A673 (cell line): ENCODE results near the gene NUDT14. TPM values are rescaled to one million over a fixed set of nuclear protein-coding genes. Genes with fewer than 3 reads are reported as not detected.

Source experiments
- BruUV-seq: library from RNA; stranded (reverse); fragments of 400-500 nt; replicated peaks from 2 replicates; lab custom pipeline; 2021; lab: Mats Ljungman, UMichigan
- CTCF ChIA-PET: fragments of 300-600 bp; sonication (Branson Sonifier 250); formaldehyde crosslinking; loops from one replicate; lab custom pipeline; 2022; ENCODE audit warnings: antibody characterized with exemption; lab: Charles Lee
- POLR2A ChIA-PET: fragments of 300-600 bp; sonication (Branson Sonifier 250); formaldehyde crosslinking; loops from one replicate; lab custom pipeline; 2022; ENCODE audit warnings: antibody characterized with exemption; ENCODE audit not compliant: low non-redundant PET; lab: Charles Lee
- DNase-seq: peaks from one replicate; pipeline ENCODE4 v3.0.0-alpha.2; 2015; ENCODE audit warnings: low spot score
- H3K27ac ChIP-seq: fragments of 200-600 bp; sonication (generic); 2 replicates; pipeline ENCODE4 v1.5.1; 2016; ENCODE audit warnings: mixed run types, low read depth, mild to moderate bottlenecking, mixed read lengths, antibody characterized with exemption, low read length; ENCODE audit not compliant: poor library complexity, severe bottlenecking
- H3K27me3 ChIP-seq: fragments of 200-600 bp; sonication (generic); replicated peaks from 2 replicates; pipeline ENCODE4 v1.6.1; 2017; ENCODE audit warnings: mixed run types, low read depth, mild to moderate bottlenecking, mixed read lengths, antibody characterized with exemption, low read length; ENCODE audit not compliant: insufficient read depth, poor library complexity
- H3K36me3 ChIP-seq: fragments of 200-600 bp; sonication (generic); 2 replicates; pipeline ENCODE4 v1.6.1; 2016; ENCODE audit warnings: mixed run types, mild to moderate bottlenecking, mixed read lengths, antibody characterized with exemption, low read length; ENCODE audit not compliant: insufficient read depth, poor library complexity, severe bottlenecking
- H3K4me1 ChIP-seq: fragments of 200-600 bp; sonication (generic); 2 replicates; pipeline ENCODE4 v1.6.1; 2017; ENCODE audit warnings: mixed run types, mild to moderate bottlenecking, mixed read lengths, antibody characterized with exemption, low read length; ENCODE audit not compliant: insufficient read depth, poor library complexity, severe bottlenecking
- H3K4me3 ChIP-seq: fragments of 200-600 bp; sonication (generic); 2 replicates; pipeline ENCODE4 v1.5.1; 2016; ENCODE audit warnings: low read depth, mixed run types, mild to moderate bottlenecking, mixed read lengths, low read length; ENCODE audit not compliant: poor library complexity, severe bottlenecking
- H3K9me3 ChIP-seq: fragments of 200-600 bp; sonication (generic); 2 replicates; pipeline ENCODE4 v1.6.1; 2016; ENCODE audit warnings: mixed run types, low read depth, mild to moderate bottlenecking, mixed read lengths, antibody characterized with exemption, low read length; ENCODE audit not compliant: poor library complexity, severe bottlenecking
- EZH2 ChIP-seq: fragments of 200-600 bp; sonication (generic); IDR thresholded peaks from 2 replicates; pipeline ENCODE4 v1.6.1; 2017; ENCODE audit warnings: borderline replicate concordance, low read depth, mild to moderate bottlenecking, mixed read lengths, antibody characterized with exemption, low read length; ENCODE audit not compliant: poor library complexity, severe bottlenecking
- intact Hi-C: fragments of 100-400 bp; cut with micrococcal nuclease; formaldehyde crosslinking; loops from one replicate; pipeline ENCODE4 v1.10.0; 2022; ENCODE audit not compliant: unreplicated experiment
- total RNA-seq: library from RNA; stranded (reverse); gene quantifications from 2 replicates; pipeline ENCODE4 v1.2.3, GENCODE V29; 2021
- TF ChIP-seq, protein P1 (sequence below): fragments of 300-800, 200-600 bp; sonication (generic); conservative IDR thresholded peaks from 2 replicates; pipeline ENCODE4 v1.5.1; 2017; ENCODE audit warnings: low read depth, mild to moderate bottlenecking, antibody characterized with exemption, low read length, moderate library complexity, mixed read lengths

Gene NUDT14
- total RNA-seq, 1 experiment from 2014 or later = 30.8 TPM

- Histone ChIP-seq H3K27ac (no peak overlapping the region), H3K27me3 (no peaks in the 10 kb centered on the region), H3K9me3 (no peaks in the 10 kb centered on the region), H3K4me1 (no peaks in the 10 kb centered on the region), H3K4me3 (no peak overlapping the region), H3K36me3 (no peaks in the 10 kb centered on the region)
- BruUV-seq = no TSS peak
- ChIA-PET POLR2A (no interaction called here), CTCF (no interaction called here)
- DNase-seq = no peak
- intact Hi-C loops = no loop called here
- no peak for TF ChIP-seq EZH2
- TF ChIP-seq, protein P1, sequence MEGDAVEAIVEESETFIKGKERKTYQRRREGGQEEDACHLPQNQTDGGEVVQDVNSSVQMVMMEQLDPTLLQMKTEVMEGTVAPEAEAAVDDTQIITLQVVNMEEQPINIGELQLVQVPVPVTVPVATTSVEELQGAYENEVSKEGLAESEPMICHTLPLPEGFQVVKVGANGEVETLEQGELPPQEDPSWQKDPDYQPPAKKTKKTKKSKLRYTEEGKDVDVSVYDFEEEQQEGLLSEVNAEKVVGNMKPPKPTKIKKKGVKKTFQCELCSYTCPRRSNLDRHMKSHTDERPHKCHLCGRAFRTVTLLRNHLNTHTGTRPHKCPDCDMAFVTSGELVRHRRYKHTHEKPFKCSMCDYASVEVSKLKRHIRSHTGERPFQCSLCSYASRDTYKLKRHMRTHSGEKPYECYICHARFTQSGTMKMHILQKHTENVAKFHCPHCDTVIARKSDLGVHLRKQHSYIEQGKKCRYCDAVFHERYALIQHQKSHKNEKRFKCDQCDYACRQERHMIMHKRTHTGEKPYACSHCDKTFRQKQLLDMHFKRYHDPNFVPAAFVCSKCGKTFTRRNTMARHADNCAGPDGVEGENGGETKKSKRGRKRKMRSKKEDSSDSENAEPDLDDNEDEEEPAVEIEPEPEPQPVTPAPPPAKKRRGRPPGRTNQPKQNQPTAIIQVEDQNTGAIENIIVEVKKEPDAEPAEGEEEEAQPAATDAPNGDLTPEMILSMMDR = no peak
Observed at GRCh38 chr14:105227346-105227745, 46.2 kb upstream of the NUDT14 start.

DNA sequence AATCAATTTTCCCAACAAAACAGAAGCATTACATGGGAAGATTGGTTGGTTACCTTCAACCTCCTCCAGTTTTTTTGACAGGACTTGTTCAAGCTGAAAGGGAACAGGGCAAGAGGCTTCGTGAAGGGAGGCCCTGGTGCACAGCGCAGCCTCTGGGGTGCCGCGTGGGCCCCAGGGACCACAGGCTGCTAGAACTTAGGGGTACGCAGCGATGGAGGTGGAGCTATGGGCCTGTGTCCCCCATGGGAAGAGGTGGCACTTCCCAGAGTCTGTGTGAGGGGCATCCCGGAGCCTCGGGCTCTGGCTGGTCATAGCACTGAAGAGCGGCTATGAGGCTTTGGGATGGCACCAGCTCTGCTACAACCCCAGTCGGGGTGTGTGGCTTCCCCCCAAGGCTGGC is 45.1 kb upstream of the NUDT14 start:
- BruUV-seq = no TSS peak
- Histone ChIP-seq H3K4me1 (no peaks in the 10 kb centered on the region), H3K27ac (no peak overlapping the region), H3K36me3 (peaks cover 6% of the 10 kb centered on the region), H3K9me3 (no peaks in the 10 kb centered on the region), H3K27me3 (no peaks in the 10 kb centered on the region), H3K4me3 (no peak overlapping the region)
- no peak for DNase-seq
- CTCF ChIA-PET = no interaction called here
- TF ChIP-seq EZH2 = no peak
- TF ChIP-seq, protein P1 = no peak
- intact Hi-C loops = no loop called here
- POLR2A ChIA-PET = no interaction called here

DNA sequence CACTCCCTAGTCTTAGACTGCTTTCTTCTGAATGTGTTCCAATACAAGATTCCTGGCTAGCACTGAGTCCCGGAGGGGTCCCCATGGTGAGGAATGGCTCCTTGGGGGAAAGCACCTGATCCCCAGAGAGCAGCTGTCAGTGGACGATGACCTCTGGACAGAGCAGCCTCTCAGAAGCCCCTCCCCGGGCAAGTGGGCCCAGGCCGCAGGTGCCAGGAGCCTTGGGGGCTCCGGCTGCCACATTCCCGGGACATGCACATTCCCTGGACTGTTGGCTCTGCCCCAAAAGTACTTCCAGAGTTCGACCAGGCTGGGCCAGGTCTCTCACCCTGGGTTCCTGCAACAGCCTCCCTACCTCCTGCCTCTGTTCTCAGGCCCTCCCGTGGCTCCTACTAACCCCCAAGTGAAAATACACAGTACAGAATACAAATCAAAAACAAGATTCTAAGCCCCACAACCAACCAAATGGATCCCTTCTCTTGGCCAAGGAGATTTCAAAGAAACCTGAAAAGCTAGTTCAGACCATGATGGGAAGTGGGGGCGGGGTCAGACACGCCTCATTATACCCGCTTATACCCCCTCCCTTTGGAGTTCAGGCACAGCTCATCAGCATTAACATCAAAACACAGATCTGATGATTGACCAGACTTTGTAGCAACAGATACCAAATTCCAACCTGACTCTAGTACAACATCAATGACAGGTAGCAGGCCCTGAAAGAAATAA is 43.9 kb upstream of the NUDT14 start:
- Histone ChIP-seq H3K36me3 (peaks cover 12% of the 10 kb centered on the region), H3K27me3 (no peaks in the 10 kb centered on the region), H3K4me1 (no peaks in the 10 kb centered on the region), H3K9me3 (no peaks in the 10 kb centered on the region), H3K4me3 (no peak overlapping the region), H3K27ac (no peak overlapping the region)
- intact Hi-C loops = no loop called here
- BruUV-seq = no TSS peak
- ChIA-PET CTCF (no interaction called here), POLR2A (no interaction called here)
- TF ChIP-seq, protein P1 = no peak
- no peak for DNase-seq
